Mammary epithelial cell (primary cell): ENCODE results near the gene LRRC3.

Experiments
- CTCF ChIP-seq, 2 donors: IDR thresholded peaks in 1 of 2; conservative IDR thresholded peaks in 1 of 2; 2 replicates each; pipeline ENCODE4 v1.5.1; 2011 to 2012; ENCODE audit warnings: inconsistent platforms in 2 of 2, low read length in 2 of 2, mild to moderate bottlenecking in 2 of 2, control low read depth in 1 of 2, low read depth in 1 of 2; ENCODE audit not compliant: insufficient read depth in 1 of 2; ENCODE audit errors: extremely low read depth in 1 of 2
- EZH2 ChIP-seq: IDR thresholded peaks from 2 replicates; pipeline ENCODE4 v1.6.1; 2012; ENCODE audit warnings: low read length, inconsistent platforms, borderline replicate concordance

- TF ChIP-seq EZH2 (no peak), CTCF (conservative IDR thresholded peaks at IDR 0.05 in 1 of 2, IDR thresholded peaks at IDR 0.05 in 1 of 2; ENCODE audit: extremely low read depth in 1 of 2, insufficient read depth in 1 of 2, low read depth in 1 of 2, low read length in 2 of 2) (no peak)
Measured at GRCh38 chr21:44463724-44464123, 8.4 kb downstream of the LRRC3 start.
